GM12878 (cell line): Measurements from ENCODE around the gene FAM193A. TPM values are rescaled to one million over a fixed set of nuclear protein-coding genes. Genes with fewer than 3 reads are reported as not detected.

Experiments
- ATAC-seq: fragments of 200-7000 bp; cut with Tn5 transposase; 3 replicates; pipeline ENCODE4 v1.9.1; 2020; ENCODE audit warnings: mild to moderate bottlenecking, moderate library complexity
- BruUV-seq: library from RNA; stranded (reverse); fragments of 400-500 nt; replicated peaks from 2 replicates; lab custom pipeline; 2021; lab: Mats Ljungman, UMichigan
- CTCF ChIA-PET: fragments of 300-600 bp; sonication (Branson Sonifier 250); formaldehyde crosslinking; extraction: SDS; loops from one replicate; lab custom pipeline; 2021; ENCODE audit warnings: inconsistent platforms; lab: Yijun Ruan, JAX
- POLR2A ChIA-PET: fragments of 350-600 bp; formaldehyde crosslinking; extraction: SDS; loops from one replicate; lab custom pipeline; 2021; ENCODE audit warnings: inconsistent platforms; lab: Charles Lee
- RAD21 ChIA-PET: fragments of 300-600 bp; sonication (Branson Sonifier 250); formaldehyde crosslinking; loops from one replicate; lab custom pipeline; 2023; ENCODE audit warnings: antibody characterized with exemption; ENCODE audit not compliant: unreplicated experiment; lab: Charles Lee
- SMC1A ChIA-PET: fragments of 300-600 bp; sonication (Branson Sonifier 250); formaldehyde crosslinking; loops from one replicate; lab custom pipeline; 2023; ENCODE audit not compliant: unreplicated experiment, uncharacterized antibody; lab: Charles Lee
- DNase-seq: peaks from one replicate; pipeline ENCODE4 v3.0.0-alpha.2; 2011; ENCODE audit warnings: low read depth, low spot score
- FAIRE-seq: peaks from 3 replicates; lab custom pipeline; 2011; peaks lifted over from hg19 to GRCh38; lab: Jason Lieb, UNC
- H2AFZ ChIP-seq: 2 replicates; pipeline ENCODE4 v1.6.0; 2011; ENCODE audit warnings: low read depth, low read length, control low read depth; ENCODE audit not compliant: control insufficient read depth
- H3K27ac ChIP-seq: 2 replicates; pipeline ENCODE4 v1.5.1; 2011; ENCODE audit warnings: control low read depth; ENCODE audit not compliant: control insufficient read depth, insufficient read depth
- H3K27me3 ChIP-seq, 2 experiments: replicated peaks in 1 of 2; 2 replicates each; pipeline versions ENCODE4 v1.6.0 to v1.6.1; 2011; ENCODE audit warnings: low read length in 1 of 2; ENCODE audit not compliant: control insufficient read depth in 2 of 2, insufficient read depth in 2 of 2
- H3K36me3 ChIP-seq, 2 experiments: 2 replicates each; pipeline ENCODE4 v1.5.1; 2011; ENCODE audit warnings: low read length in 1 of 2; ENCODE audit not compliant: control insufficient read depth in 2 of 2, insufficient read depth in 2 of 2
- H3K4me1 ChIP-seq: 2 replicates; pipeline ENCODE4 v1.6.1; 2011; ENCODE audit warnings: mild to moderate bottlenecking, low read length, moderate library complexity, mixed read lengths; ENCODE audit not compliant: control insufficient read depth, insufficient read depth
- H3K4me2 ChIP-seq: 2 replicates; pipeline ENCODE4 v1.6.0; 2011; ENCODE audit warnings: control low read depth; ENCODE audit not compliant: control insufficient read depth, insufficient read depth
- H3K4me3 ChIP-seq: fragments of 200-600 bp; sonication (generic); 2 replicates; pipeline ENCODE4 v1.5.1; 2016
- H3K79me2 ChIP-seq: 2 replicates; pipeline ENCODE4 v1.6.0; 2011; ENCODE audit warnings: low read length; ENCODE audit not compliant: control insufficient read depth, insufficient read depth
- H3K9ac ChIP-seq: 2 replicates; pipeline ENCODE4 v1.8.0; 2011; ENCODE audit warnings: low read length, control low read depth, mixed read lengths; ENCODE audit not compliant: control insufficient read depth, insufficient read depth
- H3K9me3 ChIP-seq: replicated peaks from 3 replicates; pipeline ENCODE4 v1.5.1; 2011; ENCODE audit warnings: mild to moderate bottlenecking, low read length; ENCODE audit not compliant: control insufficient read depth, insufficient read depth
- H4K20me1 ChIP-seq: 2 replicates; pipeline ENCODE4 v1.6.0; 2011; ENCODE audit not compliant: control insufficient read depth, insufficient read depth
- CHD2 ChIP-seq: IDR thresholded peaks from 2 replicates; pipeline ENCODE4 v1.6.1; 2011; ENCODE audit warnings: low read depth, low read length, improper control_type of control experiment, borderline replicate concordance
- EED ChIP-seq: sonication (generic); IDR thresholded peaks from 2 replicates; pipeline ENCODE4 v1.6.1; 2016; ENCODE audit warnings: antibody characterized with exemption, low read depth
- RB1 ChIP-seq: fragments of 450-650 bp; formaldehyde crosslinking; IDR thresholded peaks from 2 replicates; pipeline ENCODE4 v1.6.1; 2017; ENCODE audit warnings: mild to moderate bottlenecking, borderline replicate concordance
- SKIL ChIP-seq: fragments of 450-650 bp; IDR thresholded peaks from 2 replicates; pipeline ENCODE4 v1.6.1; 2017; ENCODE audit warnings: mild to moderate bottlenecking, low read depth, inconsistent platforms; ENCODE audit not compliant: poor library complexity, severe bottlenecking
- SPI1 ChIP-seq: IDR thresholded peaks from 2 replicates; pipeline ENCODE4 v1.6.1; 2011; ENCODE audit warnings: low read depth, mild to moderate bottlenecking, low read length, moderate library complexity, borderline replicate concordance; ENCODE audit not compliant: insufficient read depth
- WGBS: methylation state at CpG from one replicate; pipeline ENCODE4 v1.1.6; 2016; ENCODE audit warnings: low lambda C conversion rate; ENCODE audit not compliant: insufficient replicate concordance, insufficient coverage; ENCODE audit errors: missing lambda C conversion rate; 5-methylcytosine and 5-hydroxymethylcytosine counted together
- in situ Hi-C: fragments of 300-500 bp; cut with MboI; formaldehyde crosslinking; loops from 9 replicates; pipeline ENCODE4 v1.14.3; 2018; ENCODE audit warnings: mixed read lengths
- intact Hi-C: fragments of 100-400 bp; cut with micrococcal nuclease; formaldehyde crosslinking; loops from one replicate; pipeline ENCODE4 v1.14.2; 2022; ENCODE audit not compliant: unreplicated experiment
- polyA plus RNA-seq, 11 experiments: library from polyadenylated mRNA; depleted of rRNA in 4 of 11; unstranded in 6 of 11; stranded (reverse) in 5 of 11; fragments of >200 nt; fragmentation: Nextera tagmentation in 4 of 11; fragmentation: Illumina TruSeq in 1 of 11; extraction: Ambion mirVana in 4 of 11; extraction: Trizol in 1 of 11; gene quantifications; 1 replicate in 1 of 11; 2 replicates in 10 of 11; pipeline versions ENCODE4 v1.2.1 to v1.2.3, GENCODE V29; 2011 to 2016; ENCODE audit warnings: inconsistent platforms in 2 of 11, missing spikeins in 2 of 11, low read depth in 1 of 11
- total RNA-seq, 4 experiments: library from RNA; depleted of rRNA in 3 of 4; stranded (reverse); fragments of >200 nt in 3 of 4; fragmentation: Illumina TruSeq in 1 of 4; extraction: Trizol in 1 of 4; gene quantifications; 2 replicates each; pipeline versions ENCODE4 v1.2.1 to v1.2.3, GENCODE V29; 2013 to 2021
- TF ChIP-seq, protein P1 (sequence below): fragments of 450-650 bp; IDR thresholded peaks from 2 replicates; pipeline ENCODE4 v1.6.1; 2017; ENCODE audit warnings: mild to moderate bottlenecking
- TF ChIP-seq, protein P2 (sequence below): IDR thresholded peaks from 2 replicates; pipeline ENCODE4 v1.6.1; 2012; ENCODE audit warnings: low read depth, low read length, improper control_type of control experiment

FAM193A gene
- total and polyA plus RNA-seq, 10 of the 15 experiments (the other 5 are each of a cell fraction or from before 2014, with no cell fraction given) = 0.52 to 23.3 (median 7.4) TPM

- peaks cover 27% of the 10 kb centered on the region in 2 experiments for H3K36me3 ChIP-seq
- POLR2A ChIA-PET = no interaction called here
These were observed 162.6 kb downstream of the FAM193A start for GRCh38 chr4:2698951-2699505.

DNA sequence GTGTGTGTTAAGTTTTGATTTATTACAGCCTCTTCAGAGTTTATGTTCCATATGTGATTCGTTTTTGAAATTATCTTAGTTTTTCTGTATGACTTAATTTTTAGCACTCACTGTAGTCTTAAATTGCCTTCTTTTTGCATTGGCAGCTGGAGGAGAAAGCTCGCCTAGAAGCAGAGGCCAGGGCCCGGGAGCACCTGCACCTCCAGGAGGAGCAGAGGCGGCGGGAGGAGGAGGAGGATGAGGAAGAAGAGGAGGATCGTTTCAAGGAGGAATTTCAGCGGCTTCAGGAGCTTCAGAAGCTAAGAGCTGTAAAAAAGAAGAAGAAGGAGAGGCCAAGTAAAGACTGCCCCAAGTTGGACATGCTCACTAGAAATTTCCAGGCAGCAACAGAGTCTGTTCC is 163.1 kb downstream of the FAM193A start:
- WGBS = 98% methylated on average over 7 of the region's 7 CpGs
- SMC1A ChIA-PET = interaction anchor here (1.0 kb wide), 1 partner anchor 9 kb away, joined by 3 read pairs; no protein-coding TSS in a partner anchor
- no peaks in the 10 kb centered on the region for H3K27me3 ChIP-seq
- intact Hi-C loops = loop anchor here (5.0 kb wide), 1 partner anchor 263 kb away; the partner anchor contains the start of genes GRK4 and NOP14
- POLR2A ChIA-PET = no interaction called here
- no peak overlapping the region for H3K27ac ChIP-seq
- no TSS peak for BruUV-seq
- H3K4me1 ChIP-seq = peaks cover 21% of the 10 kb centered on the region
- RAD21 ChIA-PET = no interaction called here
- no peaks in the 10 kb centered on the region for H3K9me3 ChIP-seq
- DNase-seq (no peak), FAIRE-seq (no peak), ATAC-seq (no peak)
- CTCF ChIA-PET = no interaction called here
- H2AFZ ChIP-seq = no peak overlapping the region
- H3K79me2 ChIP-seq = 0 out of 2 replicates have a peak, but pooled peaks cover 2% of the 10 kb centered on the region
- H3K4me2 ChIP-seq = no peak overlapping the region
- H3K36me3 ChIP-seq = peaks cover 26 to 28% of the 10 kb centered on the region in 2 experiments
- in situ Hi-C loops = no loop called here
- H3K9ac ChIP-seq = no peak overlapping the region
- no peaks in the 10 kb centered on the region for H4K20me1 ChIP-seq
- no peak overlapping the region for H3K4me3 ChIP-seq
- TF ChIP-seq, protein P1, sequence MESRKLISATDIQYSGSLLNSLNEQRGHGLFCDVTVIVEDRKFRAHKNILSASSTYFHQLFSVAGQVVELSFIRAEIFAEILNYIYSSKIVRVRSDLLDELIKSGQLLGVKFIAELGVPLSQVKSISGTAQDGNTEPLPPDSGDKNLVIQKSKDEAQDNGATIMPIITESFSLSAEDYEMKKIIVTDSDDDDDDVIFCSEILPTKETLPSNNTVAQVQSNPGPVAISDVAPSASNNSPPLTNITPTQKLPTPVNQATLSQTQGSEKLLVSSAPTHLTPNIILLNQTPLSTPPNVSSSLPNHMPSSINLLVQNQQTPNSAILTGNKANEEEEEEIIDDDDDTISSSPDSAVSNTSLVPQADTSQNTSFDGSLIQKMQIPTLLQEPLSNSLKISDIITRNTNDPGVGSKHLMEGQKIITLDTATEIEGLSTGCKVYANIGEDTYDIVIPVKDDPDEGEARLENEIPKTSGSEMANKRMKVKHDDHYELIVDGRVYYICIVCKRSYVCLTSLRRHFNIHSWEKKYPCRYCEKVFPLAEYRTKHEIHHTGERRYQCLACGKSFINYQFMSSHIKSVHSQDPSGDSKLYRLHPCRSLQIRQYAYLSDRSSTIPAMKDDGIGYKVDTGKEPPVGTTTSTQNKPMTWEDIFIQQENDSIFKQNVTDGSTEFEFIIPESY = no peak
- TF ChIP-seq, protein P2, sequence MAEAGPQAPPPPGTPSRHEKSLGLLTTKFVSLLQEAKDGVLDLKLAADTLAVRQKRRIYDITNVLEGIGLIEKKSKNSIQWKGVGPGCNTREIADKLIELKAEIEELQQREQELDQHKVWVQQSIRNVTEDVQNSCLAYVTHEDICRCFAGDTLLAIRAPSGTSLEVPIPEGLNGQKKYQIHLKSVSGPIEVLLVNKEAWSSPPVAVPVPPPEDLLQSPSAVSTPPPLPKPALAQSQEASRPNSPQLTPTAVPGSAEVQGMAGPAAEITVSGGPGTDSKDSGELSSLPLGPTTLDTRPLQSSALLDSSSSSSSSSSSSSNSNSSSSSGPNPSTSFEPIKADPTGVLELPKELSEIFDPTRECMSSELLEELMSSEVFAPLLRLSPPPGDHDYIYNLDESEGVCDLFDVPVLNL = no peak
- no peak for TF ChIP-seq SKIL
- no peak for TF ChIP-seq SPI1

More at GRCh38 chr4:2698951-2699505, 162.6 kb downstream of the FAM193A start:
- intact Hi-C loops = loop anchor here (5.0 kb wide), 1 partner anchor 263 kb away; the partner anchor contains the start of genes GRK4 and NOP14
- Histone ChIP-seq H3K79me2 (0 out of 2 replicates have a peak, but pooled peaks cover 2% of the 10 kb centered on the region), H3K9me3 (no peaks in the 10 kb centered on the region), H3K27ac (no peak overlapping the region)
- no peak for DNase-seq
- no peak for TF ChIP-seq RB1
- TF ChIP-seq, protein P2 = no peak
- no peak for TF ChIP-seq CHD2
- no peak for TF ChIP-seq EED
- TF ChIP-seq, all 136 proteins: peak for 0
- in situ Hi-C loops = no loop called here
- ATAC-seq (no peak), FAIRE-seq (no peak)
- no peaks in the 10 kb centered on the region for H4K20me1 ChIP-seq
- no peak overlapping the region for H2AFZ ChIP-seq
- BruUV-seq = no TSS peak
- no peaks in the 10 kb centered on the region for H3K27me3 ChIP-seq
- CTCF ChIA-PET = no interaction called here
- RAD21 ChIA-PET = no interaction called here
- H3K9ac ChIP-seq = no peak overlapping the region
- 86% methylated on average over 12 of the region's 12 CpGs for WGBS
- SMC1A ChIA-PET = interaction anchor here (0.8 to 1.0 kb wide), 2 partner anchors 9 to 19 kb away, joined by 3 read pairs; no protein-coding TSS in a partner anchor
- H3K4me1 ChIP-seq = peaks cover 21% of the 10 kb centered on the region
- no peak overlapping the region for H3K4me3 ChIP-seq
- no peak overlapping the region for H3K4me2 ChIP-seq
